H1 (cell line): ENCODE measurements around the gene ELL2. TPM values are rescaled to one million over a fixed set of nuclear protein-coding genes. Genes with fewer than 3 reads are reported as not detected.

Source experiments
- HDAC6 ChIP-seq: IDR thresholded peaks from one replicate; pipeline ENCODE4 v1.7.1; 2012; ENCODE audit warnings: low read depth, mild to moderate bottlenecking, inconsistent platforms, low read length, moderate library complexity
- polyA plus RNA-seq, 7 experiments: library from polyadenylated mRNA; depleted of rRNA in 3 of 7; stranded (reverse) in 5 of 7; unstranded in 2 of 7; fragments of >200 nt in 5 of 7; fragments of 200-250 nt in 2 of 7; gene quantifications; 1 replicate in 5 of 7; 2 replicates in 1 of 7; 4 replicates in 1 of 7; pipeline versions ENCODE4 v1.2.1 to v1.2.3, GENCODE V29; 2011 to 2013; ENCODE audit warnings: missing spikeins in 2 of 7, mixed read lengths in 2 of 7
- total RNA-seq: library from RNA; stranded (reverse); fragmentation: NEBNext Ultra II Directional; extraction: Animal tissue kit (Norgen Biotek cat#: 25700); gene quantifications from 2 replicates; pipeline ENCODE4 v1.2.1, GENCODE V29; 2021

Gene ELL2
- total and polyA plus RNA-seq, 2 of the 8 experiments (the other 6 are each of a cell fraction or from before 2014, with no cell fraction given) = 6.3 to 29.4 TPM

DNA sequence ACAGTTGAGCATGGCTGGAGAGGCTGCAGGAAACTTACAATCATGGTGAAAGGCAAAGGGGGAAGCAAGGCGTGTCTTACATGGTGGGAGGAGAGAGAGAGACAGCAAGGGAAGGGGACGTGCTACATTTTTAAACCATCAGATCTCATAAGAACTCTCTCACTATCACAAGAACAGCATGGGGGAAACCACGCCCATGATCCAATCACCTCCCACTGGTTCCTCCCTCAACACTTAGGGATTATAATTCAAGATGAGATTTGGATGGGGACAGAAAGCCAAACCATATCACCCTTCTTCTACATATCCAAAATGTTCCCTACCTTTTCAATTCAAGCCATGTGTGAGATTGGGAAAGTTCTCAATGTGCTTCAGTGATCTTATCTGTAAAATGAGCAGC, 116.3 kb downstream of the ELL2 start (continued):
- no peak for TF ChIP-seq HDAC6
